H1 (cell line): ENCODE measurements around the gene NF1. TPM values are rescaled to one million over a fixed set of nuclear protein-coding genes. Genes with fewer than 3 reads are reported as not detected.

Source experiments
- CTCF ChIA-PET: fragments of 300-600 bp; sonication (Branson Sonifier 250); formaldehyde crosslinking; loops from one replicate; lab custom pipeline; 2021; ENCODE audit not compliant: partially characterized antibody; lab: Charles Lee
- POLR2A ChIA-PET: fragments of 300-600 bp; sonication (Branson Sonifier 250); formaldehyde crosslinking; loops from one replicate; lab custom pipeline; 2021; ENCODE audit warnings: inconsistent platforms; ENCODE audit not compliant: partially characterized antibody; lab: Charles Lee
- DNase-seq, 2 experiments: peaks; one replicate each; pipeline versions ENCODE4 v3.0.0 to v3.0.0-alpha.2; 2010 to 2022; ENCODE audit warnings: low spot score in 2 of 2, low read depth in 1 of 2, mixed read lengths in 1 of 2
- FAIRE-seq: peaks from 2 replicates; lab custom pipeline; 2011; peaks lifted over from hg19 to GRCh38; lab: Jason Lieb, UNC
- H2AFZ ChIP-seq: 2 replicates; pipeline ENCODE4 v1.8.1; 2012; ENCODE audit warnings: low read length, inconsistent platforms
- H2AK5ac ChIP-seq: 2 replicates; pipeline ENCODE4 v1.6.1; 2013; ENCODE audit warnings: low read depth, low read length
- H2BK120ac ChIP-seq: replicated peaks from 2 replicates; pipeline ENCODE3; 2013; ENCODE audit warnings: low read depth, low read length, inconsistent platforms
- H2BK12ac ChIP-seq: 2 replicates; pipeline ENCODE4 v1.6.1; 2013; ENCODE audit warnings: low read depth, low read length
- H2BK15ac ChIP-seq: 2 replicates; pipeline ENCODE4 v1.6.1; 2013; ENCODE audit warnings: low read length
- H2BK20ac ChIP-seq: 2 replicates; pipeline ENCODE4 v1.6.1; 2013; ENCODE audit warnings: low read length
- H2BK5ac ChIP-seq: 2 replicates; pipeline ENCODE4 v1.6.1; 2013; ENCODE audit warnings: low read depth, low read length
- H3K14ac ChIP-seq: 2 replicates; pipeline ENCODE4 v1.6.1; 2013; ENCODE audit warnings: inconsistent platforms; ENCODE audit not compliant: insufficient read length
- H3K18ac ChIP-seq: 2 replicates; pipeline ENCODE4 v1.6.1; 2013; ENCODE audit warnings: low read length; ENCODE audit errors: extremely low read depth
- H3K23ac ChIP-seq: 2 replicates; pipeline ENCODE4 v1.6.1; 2013; ENCODE audit warnings: inconsistent platforms; ENCODE audit not compliant: insufficient read length
- H3K23me2 ChIP-seq: 2 replicates; pipeline ENCODE4 v1.6.1; 2013; ENCODE audit warnings: low read depth, low read length
- H3K27ac ChIP-seq: 2 replicates; pipeline ENCODE4 v1.6.1; 2011; ENCODE audit warnings: low read depth, low read length, inconsistent platforms
- H3K27me3 ChIP-seq, 4 experiments: replicated peaks in 1 of 4; 1 replicate in 1 of 4; 2 replicates in 3 of 4; pipeline versions ENCODE4 v1.6.1 to v1.8.1; 2011 to 2013; ENCODE audit warnings: low read length in 3 of 4, mild to moderate bottlenecking in 3 of 4, inconsistent platforms in 2 of 4, mixed read lengths in 2 of 4, moderate library complexity in 1 of 4; ENCODE audit not compliant: control insufficient read depth in 3 of 4, insufficient read depth in 3 of 4; ENCODE audit errors: extremely low read depth in 1 of 4
- H3K36me3 ChIP-seq, 4 experiments: 2 replicates each; pipeline versions ENCODE4 v1.6.1 to v1.8.1; 2011 to 2013; ENCODE audit warnings: mild to moderate bottlenecking in 4 of 4, low read length in 3 of 4, moderate library complexity in 2 of 4, control low read depth in 1 of 4, inconsistent platforms in 1 of 4; ENCODE audit not compliant: insufficient read depth in 4 of 4, control insufficient read depth in 2 of 4
- H3K4ac ChIP-seq: replicated peaks from 2 replicates; pipeline ENCODE3; 2013; ENCODE audit warnings: low read length, low read depth, mixed read lengths, inconsistent platforms; ENCODE audit not compliant: insufficient read length
- H3K4me1 ChIP-seq, 4 experiments: replicated peaks in 1 of 4; 1 replicate in 1 of 4; 2 replicates in 3 of 4; pipeline versions ENCODE4 v1.6.1 to v1.8.1; 2011 to 2013; ENCODE audit warnings: low read length in 3 of 4, inconsistent platforms in 2 of 4, mixed read lengths in 1 of 4; ENCODE audit not compliant: insufficient read depth in 4 of 4, control insufficient read depth in 3 of 4
- H3K4me2 ChIP-seq, 2 experiments: 2 replicates each; pipeline versions ENCODE4 v1.6.1 to v1.8.1; 2011 to 2013; ENCODE audit warnings: low read depth in 2 of 2, low read length in 2 of 2, control low read depth in 1 of 2, inconsistent platforms in 1 of 2, mild to moderate bottlenecking in 1 of 2; ENCODE audit not compliant: insufficient read depth in 1 of 2
- H3K4me3 ChIP-seq, 4 experiments: fragments of 200-600, 300-600 bp in 1 of 4; sonication (generic), shearing (Covaris generic), sonication (Bioruptor Twin) in 1 of 4; 2 replicates each; pipeline versions ENCODE4 v1.5.1 to v1.8.1; 2011 to 2016; ENCODE audit warnings: low read length in 4 of 4, low read depth in 3 of 4, control low read depth in 2 of 4, inconsistent platforms in 2 of 4, mild to moderate bottlenecking in 2 of 4, mixed read lengths in 1 of 4, moderate library complexity in 1 of 4; ENCODE audit not compliant: insufficient read depth in 2 of 4; ENCODE audit errors: extremely low read depth in 1 of 4
- H3K56ac ChIP-seq: replicated peaks from 2 replicates; pipeline ENCODE3; 2013; ENCODE audit warnings: low read depth, mild to moderate bottlenecking, mixed read lengths, low read length, inconsistent platforms; ENCODE audit not compliant: insufficient read length
- H3K79me1 ChIP-seq: 2 replicates; pipeline ENCODE4 v1.6.1; 2013; ENCODE audit warnings: low read depth, low read length, control low read depth
- H3K79me2 ChIP-seq, 2 experiments: 2 replicates each; pipeline versions ENCODE4 v1.6.1 to v1.8.1; 2012 to 2013; ENCODE audit warnings: low read length in 2 of 2, mild to moderate bottlenecking in 2 of 2, inconsistent platforms in 1 of 2; ENCODE audit not compliant: insufficient read depth in 2 of 2, control insufficient read depth in 1 of 2
- H3K9ac ChIP-seq, 4 experiments: replicated peaks in 1 of 4; 1 replicate in 1 of 4; 2 replicates in 3 of 4; pipeline versions ENCODE4 v1.6.1 to v1.8.1; 2011 to 2013; ENCODE audit warnings: low read depth in 3 of 4, low read length in 3 of 4, control low read depth in 2 of 4, mild to moderate bottlenecking in 2 of 4, moderate library complexity in 2 of 4, inconsistent platforms in 1 of 4; ENCODE audit errors: extremely low read depth in 1 of 4
- H3K9me3 ChIP-seq, 2 experiments: 2 replicates each; pipeline versions ENCODE4 v1.6.1 to v1.8.1; 2012 to 2013; ENCODE audit warnings: mild to moderate bottlenecking in 2 of 2, moderate library complexity in 2 of 2, control low read depth in 1 of 2, inconsistent platforms in 1 of 2, low read depth in 1 of 2, low read length in 1 of 2, mixed read lengths in 1 of 2; ENCODE audit not compliant: insufficient read depth in 2 of 2
- H4K20me1 ChIP-seq, 2 experiments: replicated peaks in 1 of 2; 2 replicates each; pipeline versions ENCODE3 to v1.8.1; 2011 to 2013; ENCODE audit warnings: inconsistent platforms in 2 of 2, low read length in 2 of 2, mild to moderate bottlenecking in 1 of 2; ENCODE audit not compliant: insufficient read depth in 2 of 2, control insufficient read depth in 1 of 2
- H4K5ac ChIP-seq: 2 replicates; pipeline ENCODE4 v1.6.1; 2013; ENCODE audit warnings: low read length, low read depth, mixed read lengths, inconsistent platforms; ENCODE audit not compliant: insufficient read length
- H4K8ac ChIP-seq: 2 replicates; pipeline ENCODE4 v1.8.0; 2013; ENCODE audit warnings: mild to moderate bottlenecking, moderate library complexity, low read length, inconsistent platforms; ENCODE audit not compliant: insufficient read depth; ENCODE audit errors: extremely low read depth
- H4K91ac ChIP-seq: replicated peaks from 2 replicates; pipeline ENCODE3; 2013; ENCODE audit warnings: low read length, mixed read lengths, inconsistent platforms; ENCODE audit not compliant: insufficient read length
- BRCA1 ChIP-seq: IDR thresholded peaks from 2 replicates; pipeline ENCODE4 v1.6.1; 2012; ENCODE audit warnings: low read depth, low read length, improper control_type of control experiment
- CEBPB ChIP-seq: IDR thresholded peaks from 2 replicates; pipeline ENCODE4 v1.6.1; 2012; ENCODE audit warnings: low read depth, low read length
- EGR1 ChIP-seq: IDR thresholded peaks from 2 replicates; pipeline ENCODE4 v1.6.1; 2011; ENCODE audit warnings: low read depth, low read length, borderline replicate concordance
- EZH2 ChIP-seq: fragments of 200-600 bp; sonication (generic); IDR thresholded peaks from 2 replicates; pipeline ENCODE4 v1.7.1; 2012; ENCODE audit warnings: low read depth, mild to moderate bottlenecking, moderate library complexity, low read length, inconsistent platforms; ENCODE audit not compliant: severe bottlenecking
- HDAC6 ChIP-seq: IDR thresholded peaks from one replicate; pipeline ENCODE4 v1.7.1; 2012; ENCODE audit warnings: low read depth, mild to moderate bottlenecking, inconsistent platforms, low read length, moderate library complexity
- POLR2A ChIP-seq, 2 experiments: IDR thresholded peaks; 1 replicate in 1 of 2; 2 replicates in 1 of 2; pipeline ENCODE4 v1.6.1; 2011; ENCODE audit warnings: low read depth in 2 of 2, low read length in 2 of 2, mild to moderate bottlenecking in 2 of 2; ENCODE audit errors: control extremely low read depth in 1 of 2
- POLR2AphosphoS5 ChIP-seq: IDR thresholded peaks from 2 replicates; pipeline ENCODE4 v1.6.1; 2011; ENCODE audit warnings: low read depth, low read length
- RAD21 ChIP-seq, 2 experiments: IDR thresholded peaks in 1 of 2; conservative IDR thresholded peaks in 1 of 2; 2 replicates each; pipeline ENCODE4 v1.6.1; 2011; ENCODE audit warnings: low read depth in 2 of 2, low read length in 2 of 2, improper control_type of control experiment in 1 of 2, inconsistent platforms in 1 of 2, mild to moderate bottlenecking in 1 of 2, moderate library complexity in 1 of 2
- RBBP5 ChIP-seq: IDR thresholded peaks from 2 replicates; pipeline ENCODE4 v1.7.1; 2012; ENCODE audit warnings: low read depth, mild to moderate bottlenecking, inconsistent platforms, low read length, moderate library complexity, borderline replicate concordance
- SP1 ChIP-seq: IDR thresholded peaks from 2 replicates; pipeline ENCODE4 v1.6.1; 2011; ENCODE audit warnings: low read depth, low read length
- TAF7 ChIP-seq: optimal IDR thresholded peaks from 2 replicates; pipeline ENCODE3; 2011; ENCODE audit warnings: low read depth, mild to moderate bottlenecking, inconsistent platforms, low read length, moderate library complexity, borderline replicate concordance
- USF2 ChIP-seq: IDR thresholded peaks from 2 replicates; pipeline ENCODE4 v1.6.1; 2011; ENCODE audit warnings: low read length, improper control_type of control experiment
- WGBS, 2 experiments: shearing (Covaris generic) in 1 of 2; methylation state at CpG; one replicate each; pipeline versions ENCODE4 v1.1.6 to v1.1.7; 2013 to 2015; ENCODE audit warnings: low lambda C conversion rate in 2 of 2, mixed read lengths in 2 of 2, inconsistent platforms in 1 of 2, low coverage in 1 of 2, missing lambda C conversion rate in 1 of 2; ENCODE audit not compliant: insufficient replicate concordance in 2 of 2, insufficient coverage in 1 of 2, insufficient read length in 1 of 2; ENCODE audit errors: extremely low coverage in 1 of 2, missing lambda C conversion rate in 1 of 2; 5-methylcytosine and 5-hydroxymethylcytosine counted together
- polyA plus RNA-seq, 7 experiments: library from polyadenylated mRNA; depleted of rRNA in 3 of 7; stranded (reverse) in 5 of 7; unstranded in 2 of 7; fragments of >200 nt in 5 of 7; fragments of 200-250 nt in 2 of 7; gene quantifications; 1 replicate in 5 of 7; 2 replicates in 1 of 7; 4 replicates in 1 of 7; pipeline versions ENCODE4 v1.2.1 to v1.2.3, GENCODE V29; 2011 to 2013; ENCODE audit warnings: missing spikeins in 2 of 7, mixed read lengths in 2 of 7
- total RNA-seq: library from RNA; stranded (reverse); fragmentation: NEBNext Ultra II Directional; extraction: Animal tissue kit (Norgen Biotek cat#: 25700); gene quantifications from 2 replicates; pipeline ENCODE4 v1.2.1, GENCODE V29; 2021

NF1 gene
- total and polyA plus RNA-seq, 2 of the 8 experiments (the other 6 are each of a cell fraction or from before 2014, with no cell fraction given): 19.3 to 29.6 TPM

- Histone ChIP-seq H3K14ac (no peak overlapping the region), H3K36me3 (peaks cover 0 to 6% (median 1%) of the 10 kb centered on the region in 4 experiments; a peak in 3 of 8 replicates), H3K9me3 (no peaks in the 10 kb centered on the region), H3K27me3 (no peaks in the 10 kb centered on the region), H2BK12ac (no peak overlapping the region), H3K18ac (no peak overlapping the region), H3K4me2 (no peak overlapping the region), H2BK120ac (no peak overlapping the region), H3K9ac (no peak overlapping the region), H2BK5ac (no peak overlapping the region), H3K23me2 (no peaks in the 10 kb centered on the region; the same call in 1 of the 2 replicates), H3K4me3 (no peak overlapping the region), H2AK5ac (no peak overlapping the region), H2BK15ac (no peak overlapping the region), H2BK20ac (no peak overlapping the region), H3K23ac (no peak overlapping the region), H3K27ac (no peak overlapping the region), H4K91ac (no peak overlapping the region), H3K4me1 (peaks cover 0 to 7% (median 3%) of the 10 kb centered on the region in 4 experiments; a peak in 3 of 7 replicates), H4K8ac (no peak overlapping the region), H3K79me1 (no peaks in the 10 kb centered on the region), H3K79me2 (no peaks in the 10 kb centered on the region), H2AFZ (no peak overlapping the region), H4K5ac (no peak overlapping the region), H4K20me1 (no peaks in the 10 kb centered on the region), H3K4ac (no peak overlapping the region), H3K56ac (no peak overlapping the region)
- ChIA-PET POLR2A (interaction anchor here (1.2 kb wide), 1 partner anchor 150 kb away, joined by 3 read pairs; no protein-coding TSS in a partner anchor), CTCF (no interaction called here)
- 88% methylated on average over 5 of the region's 5 CpGs; no CpG with 5 or more reads in 1 of the 2 experiments for WGBS, 2 experiments
- FAIRE-seq (no peak), DNase-seq (no peak)
- TF ChIP-seq RAD21 (IDR thresholded peaks at IDR 0.05 in 1 of 2, conservative IDR thresholded peaks at IDR 0.05 in 1 of 2; ENCODE audit: low read depth in 2 of 2, low read length in 2 of 2) (no peak), POLR2AphosphoS5 (no peak), POLR2A (IDR thresholded peaks at IDR 0.05; ENCODE audit: control extremely low read depth in 1 of 2, low read depth in 2 of 2, low read length in 2 of 2) (no peak), EZH2 (no peak), USF2 (no peak), CEBPB (no peak), TAF7 (no peak), EGR1 (no peak), BRCA1 (no peak), SP1 (no peak), HDAC6 (no peak), RBBP5 (no peak)
Measured at GRCh38 chr17:31248986-31249834, 154.4 kb downstream of the NF1 start.
